ENCODE data around the gene GTF3A. TPM values are rescaled to one million over a fixed set of nuclear protein-coding genes. Genes with fewer than 3 reads are reported as not detected.

The GTF3A gene
- total RNA-seq, 4 donors from 2014 or later = 181 to 263 (median 206) TPM

GRCh38 chr13:27449936-27450828, 25.8 kb downstream of the GTF3A start, which contains the start of gene MTIF3:
Gene MTIF3 (minus strand): TSS chr13:27450564. CDS start chr13:27440448, 10,116 bp downstream.
- TF ChIP-seq CTCF (IDR thresholded peaks at IDR 0.05; ENCODE audit: low read depth) = no peak

GRCh38 chr13:27450921-27451471, 26.6 kb downstream of the GTF3A start:
- TF ChIP-seq CTCF (IDR thresholded peaks at IDR 0.05; ENCODE audit: low read depth) = no peak

GRCh38 chr13:27455331-27455855, 31.0 kb downstream of the GTF3A start:
- TF ChIP-seq CTCF (IDR thresholded peaks at IDR 0.05; ENCODE audit: low read depth) = no peak

- TF ChIP-seq CTCF (IDR thresholded peaks at IDR 0.05; ENCODE audit: low read depth) = no peak
Measured at GRCh38 chr13:27461940-27462584, 37.6 kb downstream of the GTF3A start.

GRCh38 chr13:27463500-27463899, 39.1 kb downstream of the GTF3A start:
- no peak for TF ChIP-seq CTCF (IDR thresholded peaks at IDR 0.05; ENCODE audit: low read depth)

- TF ChIP-seq CTCF (IDR thresholded peaks at IDR 0.05; ENCODE audit: low read depth) = no peak
Measured at GRCh38 chr13:27465611-27466010, 41.2 kb downstream of the GTF3A start.

- TF ChIP-seq CTCF (IDR thresholded peaks at IDR 0.05; ENCODE audit: low read depth) = no peak
Measured at GRCh38 chr13:27466513-27466912, 42.1 kb downstream of the GTF3A start.
